Smooth muscle cell (in vitro differentiated cells): ENCODE measurements around the gene CNP. TPM values are rescaled to one million over a fixed set of nuclear protein-coding genes. Genes with fewer than 3 reads are reported as not detected.

Experiments
- DNase-seq: peaks from one replicate; lab custom pipeline; 2025; ENCODE audit not compliant: unreplicated experiment; lab: John Stamatoyannopoulos, UW
- H2AFZ ChIP-seq: fragments of 200-600 bp; sonication (generic); 2 replicates; pipeline ENCODE4 v1.6.0; 2016; ENCODE audit warnings: antibody characterized with exemption, low read depth, mild to moderate bottlenecking
- H3F3A ChIP-seq: fragments of 200-600 bp; sonication (generic); 2 replicates; pipeline ENCODE4 v1.6.0; 2017; ENCODE audit warnings: antibody characterized with exemption, low read depth
- H3K27ac ChIP-seq: fragments of 200-600 bp; sonication (generic); 2 replicates; pipeline ENCODE4 v1.5.1; 2016; ENCODE audit warnings: low read depth, mild to moderate bottlenecking
- H3K27me3 ChIP-seq: fragments of 200-600 bp; sonication (generic); 2 replicates; pipeline ENCODE4 v1.6.1; 2016; ENCODE audit warnings: low read depth, mild to moderate bottlenecking
- H3K36me3 ChIP-seq: fragments of 200-600 bp; sonication (generic); 2 replicates; pipeline ENCODE4 v1.5.1; 2016; ENCODE audit warnings: low read depth
- H3K4me1 ChIP-seq: fragments of 200-600 bp; sonication (generic); 2 replicates; pipeline ENCODE4 v1.5.1; 2016; ENCODE audit warnings: low read depth
- H3K4me2 ChIP-seq: fragments of 200-600 bp; sonication (generic); 2 replicates; pipeline ENCODE4 v1.6.0; 2016; ENCODE audit warnings: mild to moderate bottlenecking
- H3K4me3 ChIP-seq: fragments of 200-600 bp; sonication (generic); 2 replicates; pipeline ENCODE4 v1.5.1; 2016; ENCODE audit warnings: mild to moderate bottlenecking
- H3K79me2 ChIP-seq: fragments of 200-600 bp; sonication (generic); 2 replicates; pipeline ENCODE4 v1.6.0; 2016; ENCODE audit warnings: low read depth, mild to moderate bottlenecking
- H3K9ac ChIP-seq: fragments of 200-600 bp; sonication (generic); 2 replicates; pipeline ENCODE4 v1.6.0; 2016; ENCODE audit warnings: low read depth
- H3K9me3 ChIP-seq: fragments of 200-600 bp; sonication (generic); replicated peaks from 2 replicates; pipeline ENCODE4 v1.5.1; 2016; ENCODE audit warnings: low read depth
- H4K20me1 ChIP-seq: fragments of 200-600 bp; sonication (generic); 2 replicates; pipeline ENCODE4 v1.6.0; 2016; ENCODE audit warnings: low read depth
- WGBS: methylation state at CpG from one replicate; pipeline ENCODE4 v1.1.7; 2016; ENCODE audit warnings: low lambda C conversion rate; 5-methylcytosine and 5-hydroxymethylcytosine counted together
- polyA plus RNA-seq: library from polyadenylated mRNA; unstranded; fragments of >200 nt; fragmentation: Nextera tagmentation; extraction: Ambion mirVana; gene quantifications from 2 replicates; pipeline ENCODE4 v1.2.1, GENCODE V29; 2016
- total RNA-seq: library from RNA; depleted of rRNA; stranded (reverse); fragments of >200 nt; gene quantifications from 2 replicates; pipeline ENCODE4 v1.2.3, GENCODE V29; 2014
- TF ChIP-seq, protein P1 (sequence below): fragments of 200-600 bp; sonication (generic); IDR thresholded peaks from 2 replicates; pipeline ENCODE4 v1.5.1; 2017; ENCODE audit warnings: borderline replicate concordance, mild to moderate bottlenecking, antibody characterized with exemption; ENCODE audit not compliant: insufficient read depth, poor library complexity, severe bottlenecking

CNP gene
- total and polyA plus RNA-seq, 2 experiments from 2014 or later, result 34.7 to 60.1 TPM

DNA sequence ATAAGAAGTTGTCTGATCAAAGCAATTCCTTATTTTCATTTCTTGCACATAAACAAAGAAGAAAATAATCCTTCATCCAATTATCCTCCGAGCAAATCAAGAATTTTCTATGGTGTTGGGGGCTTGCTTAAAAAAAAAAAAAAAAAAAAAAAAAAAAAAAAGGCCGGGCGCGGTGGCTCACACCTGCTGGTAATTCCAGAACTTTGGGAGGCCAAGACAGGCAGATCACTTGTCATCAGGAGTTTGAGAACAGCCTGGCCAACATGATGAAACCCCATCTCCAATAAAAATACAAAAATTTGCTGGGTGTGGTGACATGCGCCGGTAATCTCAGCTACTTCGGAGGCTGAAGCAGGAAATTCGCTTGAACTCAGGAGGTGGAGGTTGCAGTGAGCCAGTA is 19.3 kb downstream of the CNP start:
- Histone ChIP-seq H3K9me3 (no peaks in the 10 kb centered on the region), H4K20me1 (peaks cover 2% of the 10 kb centered on the region), H3K27ac (no peak overlapping the region), H3F3A (peaks cover 9% of the 10 kb centered on the region), H3K36me3 (peaks cover 26% of the 10 kb centered on the region), H2AFZ (no peak overlapping the region), H3K4me3 (no peak overlapping the region), H3K4me2 (no peak overlapping the region), H3K79me2 (peaks cover 2% of the 10 kb centered on the region), H3K27me3 (no peaks in the 10 kb centered on the region), H3K4me1 (no peaks in the 10 kb centered on the region), H3K9ac (no peak overlapping the region)
- DNase-seq, result no peak
- TF ChIP-seq, protein P1, sequence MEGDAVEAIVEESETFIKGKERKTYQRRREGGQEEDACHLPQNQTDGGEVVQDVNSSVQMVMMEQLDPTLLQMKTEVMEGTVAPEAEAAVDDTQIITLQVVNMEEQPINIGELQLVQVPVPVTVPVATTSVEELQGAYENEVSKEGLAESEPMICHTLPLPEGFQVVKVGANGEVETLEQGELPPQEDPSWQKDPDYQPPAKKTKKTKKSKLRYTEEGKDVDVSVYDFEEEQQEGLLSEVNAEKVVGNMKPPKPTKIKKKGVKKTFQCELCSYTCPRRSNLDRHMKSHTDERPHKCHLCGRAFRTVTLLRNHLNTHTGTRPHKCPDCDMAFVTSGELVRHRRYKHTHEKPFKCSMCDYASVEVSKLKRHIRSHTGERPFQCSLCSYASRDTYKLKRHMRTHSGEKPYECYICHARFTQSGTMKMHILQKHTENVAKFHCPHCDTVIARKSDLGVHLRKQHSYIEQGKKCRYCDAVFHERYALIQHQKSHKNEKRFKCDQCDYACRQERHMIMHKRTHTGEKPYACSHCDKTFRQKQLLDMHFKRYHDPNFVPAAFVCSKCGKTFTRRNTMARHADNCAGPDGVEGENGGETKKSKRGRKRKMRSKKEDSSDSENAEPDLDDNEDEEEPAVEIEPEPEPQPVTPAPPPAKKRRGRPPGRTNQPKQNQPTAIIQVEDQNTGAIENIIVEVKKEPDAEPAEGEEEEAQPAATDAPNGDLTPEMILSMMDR, result no peak
- WGBS, result 97% methylated on average over 8 of the region's 8 CpGs

DNA sequence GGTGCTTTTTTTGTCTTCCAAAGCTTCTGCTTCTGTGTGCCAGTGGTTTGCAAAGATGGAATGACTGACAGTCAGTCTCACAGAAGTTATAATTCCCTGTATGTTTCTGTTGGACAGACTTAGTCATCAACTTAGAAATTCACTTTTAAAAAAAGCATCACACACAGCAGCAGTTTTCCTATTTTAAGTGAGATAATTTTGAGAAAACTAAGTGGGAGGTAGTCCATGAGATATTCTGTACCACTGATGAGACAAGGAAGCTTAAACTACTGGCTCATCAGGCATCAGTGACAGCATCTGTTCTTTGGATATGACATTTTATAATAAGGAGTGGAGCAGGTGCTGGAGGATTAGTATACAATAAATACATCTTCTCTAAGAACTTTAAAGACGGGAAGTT is 20.0 kb downstream of the CNP start:
- Histone ChIP-seq H3F3A (peaks cover 9% of the 10 kb centered on the region), H3K9me3 (no peaks in the 10 kb centered on the region), H3K27me3 (no peaks in the 10 kb centered on the region), H2AFZ (no peak overlapping the region), H3K4me1 (no peaks in the 10 kb centered on the region), H3K79me2 (no peaks in the 10 kb centered on the region), H3K4me3 (no peak overlapping the region), H3K27ac (no peak overlapping the region), H3K36me3 (peaks cover 20% of the 10 kb centered on the region), H4K20me1 (peaks cover 4% of the 10 kb centered on the region), H3K9ac (no peak overlapping the region), H3K4me2 (no peak overlapping the region)
- no peak for DNase-seq
- 92% methylated on average over 1 of the region's 1 CpG for WGBS
- TF ChIP-seq, protein P1, result no peak

DNA sequence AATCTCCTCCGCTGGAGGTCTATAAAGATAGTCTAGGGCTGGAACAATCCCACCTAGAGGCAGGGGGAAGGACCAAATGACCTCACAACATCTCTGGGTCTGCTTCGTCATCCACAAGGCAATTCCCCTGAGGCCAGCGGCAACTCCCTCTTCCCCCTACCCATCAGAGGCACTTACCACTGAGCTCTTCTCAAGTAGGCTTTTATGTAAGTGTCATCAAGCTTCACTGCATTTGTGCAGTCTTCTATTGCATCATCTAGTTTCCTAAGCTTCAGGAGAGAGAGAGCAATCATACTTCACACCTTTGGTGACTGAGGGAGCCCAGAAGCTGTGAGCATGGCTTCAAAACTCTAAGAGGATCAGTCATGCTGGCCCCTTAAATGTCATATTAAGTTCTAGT is 21.0 kb downstream of the CNP start:
- TF ChIP-seq, protein P1, result no peak
- H3K27me3 ChIP-seq, result no peaks in the 10 kb centered on the region
- H3K9ac ChIP-seq, result no peak overlapping the region
- H3K79me2 ChIP-seq, result no peaks in the 10 kb centered on the region
- H3F3A ChIP-seq, result peaks cover 9% of the 10 kb centered on the region
- H3K27ac ChIP-seq, result no peak overlapping the region
- H3K4me2 ChIP-seq, result no peak overlapping the region
- peaks cover 20% of the 10 kb centered on the region for H3K36me3 ChIP-seq
- no peaks in the 10 kb centered on the region for H3K4me1 ChIP-seq
- no peak for DNase-seq
- no peak overlapping the region for H3K4me3 ChIP-seq
- H3K9me3 ChIP-seq, result no peaks in the 10 kb centered on the region
- H4K20me1 ChIP-seq, result peaks cover 4% of the 10 kb centered on the region
- no peak overlapping the region for H2AFZ ChIP-seq
- WGBS, result 77% methylated on average over 3 of the region's 3 CpGs

DNA sequence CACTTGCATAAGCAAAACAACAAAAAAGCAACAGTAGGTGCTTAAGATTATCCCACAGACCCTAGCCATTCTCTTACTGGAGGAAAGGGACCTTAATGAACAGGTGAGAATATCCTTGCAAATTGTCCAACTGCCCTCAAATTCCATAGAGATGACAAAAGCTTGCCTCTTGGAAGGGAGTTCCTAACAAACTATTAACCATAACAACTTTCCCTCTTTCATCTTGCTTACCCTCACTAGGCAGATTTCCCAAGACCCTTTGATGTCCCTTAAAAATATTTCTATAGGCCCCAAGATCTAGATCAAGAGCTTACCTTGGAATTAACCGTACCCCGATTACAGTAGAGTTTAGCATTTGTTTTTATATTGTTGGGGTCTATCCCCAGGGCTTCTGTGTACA is 21.8 kb downstream of the CNP start:
- WGBS, result 90% methylated on average over 2 of the region's 2 CpGs
- Histone ChIP-seq H3K9ac (no peak overlapping the region), H3F3A (peaks cover 7% of the 10 kb centered on the region), H3K4me2 (no peak overlapping the region), H3K9me3 (no peaks in the 10 kb centered on the region), H3K27ac (no peak overlapping the region), H2AFZ (no peak overlapping the region), H3K79me2 (no peaks in the 10 kb centered on the region), H3K4me3 (no peak overlapping the region), H3K27me3 (no peaks in the 10 kb centered on the region), H4K20me1 (peaks cover 6% of the 10 kb centered on the region), H3K36me3 (peaks cover 27% of the 10 kb centered on the region), H3K4me1 (no peaks in the 10 kb centered on the region)
- TF ChIP-seq, protein P1, result no peak
- no peak for DNase-seq
